Lower lobe of right lung (tissue), 2 donors: Measurements from ENCODE around the gene SLC33A1. TPM values are rescaled to one million over a fixed set of nuclear protein-coding genes. Genes with fewer than 3 reads are reported as not detected.
"Not testable (repeated sequence)": the region's sequence is repeated elsewhere in the genome, so short reads cannot be mapped to it uniquely, and the experiment has no call there.

ENCODE experiments used
- ATAC-seq, 2 donors: fragments of 200-7000 bp; cut with Tn5 transposase; one replicate each; pipeline ENCODE4 v1.9.1; 2020 to 2022; ENCODE audit warnings: mild to moderate bottlenecking in 2 of 2, moderate library complexity in 2 of 2
- DNase-seq: peaks from one replicate; pipeline ENCODE4 v3.0.0-alpha.2; 2020
- H3K27ac ChIP-seq: fragments of 200-600 bp; one replicate; pipeline ENCODE4 v1.8.0; 2022
- H3K27me3 ChIP-seq: fragments of 200-600 bp; one replicate; pipeline ENCODE4 v1.8.0; 2022; ENCODE audit warnings: low read depth
- H3K36me3 ChIP-seq: fragments of 200-600 bp; one replicate; pipeline ENCODE4 v1.8.0; 2022; ENCODE audit warnings: mild to moderate bottlenecking
- H3K4me1 ChIP-seq: fragments of 200-600 bp; one replicate; pipeline ENCODE4 v1.8.0; 2022
- H3K4me3 ChIP-seq: fragments of 200-600 bp; one replicate; pipeline ENCODE4 v1.8.0; 2022; ENCODE audit warnings: mild to moderate bottlenecking
- H3K9me3 ChIP-seq: fragments of 200-600 bp; one replicate; pipeline ENCODE4 v1.8.0; 2022
- intact Hi-C: fragments of 100-400 bp; cut with DNase I; formaldehyde crosslinking; loops from one replicate; pipeline ENCODE4 v1.11.0; 2022
- total RNA-seq: library from RNA; stranded (reverse); fragmentation: NEBNext Ultra II Directional; extraction: Animal tissue kit (Norgen Biotek cat#: 25700); gene quantifications from one replicate; pipeline ENCODE4 v1.2.1, GENCODE V29; 2021
- TF ChIP-seq, protein P1 (sequence below): fragments of 200-600 bp; IDR thresholded peaks from one replicate; pipeline ENCODE4 v1.8.0; 2022; ENCODE audit warnings: antibody characterized with exemption, mild to moderate bottlenecking
- donor health status: DM: no; HTN: yes; CAD: no; lungs with severe emphysema.

SLC33A1 gene
- total RNA-seq, 1 donor from 2014 or later, result 33.9 TPM

GRCh38 chr3:155843569-155843968 is 10.7 kb downstream of the SLC33A1 start:
- Histone ChIP-seq H3K4me3 (no peak overlapping the region), H3K4me1 (peaks cover 34% of the 10 kb centered on the region), H3K27ac (no peak overlapping the region), H3K9me3 (no peaks in the 10 kb centered on the region), H3K36me3 (peaks cover 17% of the 10 kb centered on the region), H3K27me3 (no peaks in the 10 kb centered on the region)
- DNase-seq (no peak), ATAC-seq (no peak)
- TF ChIP-seq, protein P1, sequence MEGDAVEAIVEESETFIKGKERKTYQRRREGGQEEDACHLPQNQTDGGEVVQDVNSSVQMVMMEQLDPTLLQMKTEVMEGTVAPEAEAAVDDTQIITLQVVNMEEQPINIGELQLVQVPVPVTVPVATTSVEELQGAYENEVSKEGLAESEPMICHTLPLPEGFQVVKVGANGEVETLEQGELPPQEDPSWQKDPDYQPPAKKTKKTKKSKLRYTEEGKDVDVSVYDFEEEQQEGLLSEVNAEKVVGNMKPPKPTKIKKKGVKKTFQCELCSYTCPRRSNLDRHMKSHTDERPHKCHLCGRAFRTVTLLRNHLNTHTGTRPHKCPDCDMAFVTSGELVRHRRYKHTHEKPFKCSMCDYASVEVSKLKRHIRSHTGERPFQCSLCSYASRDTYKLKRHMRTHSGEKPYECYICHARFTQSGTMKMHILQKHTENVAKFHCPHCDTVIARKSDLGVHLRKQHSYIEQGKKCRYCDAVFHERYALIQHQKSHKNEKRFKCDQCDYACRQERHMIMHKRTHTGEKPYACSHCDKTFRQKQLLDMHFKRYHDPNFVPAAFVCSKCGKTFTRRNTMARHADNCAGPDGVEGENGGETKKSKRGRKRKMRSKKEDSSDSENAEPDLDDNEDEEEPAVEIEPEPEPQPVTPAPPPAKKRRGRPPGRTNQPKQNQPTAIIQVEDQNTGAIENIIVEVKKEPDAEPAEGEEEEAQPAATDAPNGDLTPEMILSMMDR, result no peak
- intact Hi-C loops, result no loop called here

GRCh38 chr3:155835341-155836071 is 18.7 kb downstream of the SLC33A1 start:
- H3K36me3 ChIP-seq, result peaks cover 29% of the 10 kb centered on the region
- H3K9me3 ChIP-seq, result no peaks in the 10 kb centered on the region
- TF ChIP-seq, protein P1, result no peak
- intact Hi-C loops, result no loop called here
- ATAC-seq (no peak), DNase-seq (no peak)
- no peaks in the 10 kb centered on the region for H3K4me1 ChIP-seq
- no peak overlapping the region for H3K27ac ChIP-seq
- no peaks in the 10 kb centered on the region for H3K27me3 ChIP-seq
- H3K4me3 ChIP-seq, result no peak overlapping the region

DNA sequence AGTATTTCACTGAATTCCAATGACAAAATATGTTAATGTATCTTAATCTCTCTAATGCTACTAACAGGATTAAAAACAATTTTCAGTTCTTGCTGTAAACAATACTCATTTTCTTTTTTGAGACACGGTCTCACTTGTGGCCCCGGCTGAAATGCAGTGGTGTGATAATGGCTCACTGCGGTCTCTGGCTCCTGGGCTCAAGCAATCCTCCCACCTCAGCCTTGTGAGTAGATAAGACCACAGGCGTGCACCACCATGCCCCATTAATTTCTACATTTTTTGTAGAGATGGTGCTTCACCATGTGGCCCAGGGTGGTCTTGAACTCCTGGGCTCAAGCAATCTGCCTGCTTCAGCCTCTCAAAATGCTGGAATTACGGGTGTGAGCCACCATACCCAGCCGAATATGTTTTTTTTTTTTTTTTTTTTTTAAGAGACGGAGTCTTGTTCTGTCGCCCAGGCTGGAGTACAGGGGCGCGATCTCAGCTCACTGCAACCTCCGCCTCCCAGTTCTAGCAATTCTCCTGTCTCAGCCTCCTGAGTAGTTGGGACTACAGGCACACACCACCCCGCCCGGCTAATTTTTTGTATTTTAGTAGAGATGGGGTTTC is 25.6 kb downstream of the SLC33A1 start:
- H3K4me3 ChIP-seq, H3K9me3 ChIP-seq, ATAC-seq, H3K4me1 ChIP-seq, H3K27me3 ChIP-seq, DNase-seq, H3K27ac ChIP-seq, intact Hi-C loops: not testable (repeated sequence)
- H3K36me3 ChIP-seq, result peaks cover 56% of the 10 kb centered on the region

DNA sequence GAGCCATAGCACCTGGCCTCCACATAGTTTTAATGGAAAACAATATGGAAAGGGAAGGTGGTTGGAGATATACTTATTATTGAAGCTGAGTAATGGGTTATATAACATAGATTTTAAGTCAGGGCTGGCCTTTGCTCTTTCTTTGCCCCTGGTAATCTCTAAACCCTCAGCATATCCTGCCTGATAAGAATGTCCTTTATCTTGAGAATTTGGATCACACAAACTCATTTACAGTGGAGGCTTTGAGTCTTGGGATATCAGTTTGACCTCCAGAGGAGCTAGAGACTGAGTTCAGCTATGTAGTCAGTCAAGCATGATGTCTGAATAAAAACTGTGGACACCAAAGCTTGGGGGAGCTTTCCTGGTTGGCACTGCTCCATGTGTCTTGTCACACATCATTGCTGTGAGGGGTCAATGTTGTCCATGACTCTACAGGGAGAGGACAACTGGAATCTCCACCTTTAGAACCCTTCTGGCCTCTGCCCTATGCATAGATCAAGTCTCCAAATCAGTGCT is 39.1 kb downstream of the SLC33A1 start:
- TF ChIP-seq, protein P1, result no peak
- no peak overlapping the region for H3K27ac ChIP-seq
- DNase-seq (no peak), ATAC-seq (no peak)
- no peaks in the 10 kb centered on the region for H3K4me1 ChIP-seq
- H3K36me3 ChIP-seq, result no peaks in the 10 kb centered on the region
- H3K9me3 ChIP-seq, result no peaks in the 10 kb centered on the region
- no peaks in the 10 kb centered on the region for H3K27me3 ChIP-seq
- H3K4me3 ChIP-seq, result no peak overlapping the region
- intact Hi-C loops, result no loop called here

- H3K27me3 ChIP-seq, ATAC-seq, H3K27ac ChIP-seq, H3K4me3 ChIP-seq, DNase-seq, intact Hi-C loops, H3K9me3 ChIP-seq, H3K4me1 ChIP-seq, H3K36me3 ChIP-seq: not testable (repeated sequence)
These were observed 41.0 kb downstream of the SLC33A1 start for GRCh38 chr3:155813224-155813623.

- Histone ChIP-seq H3K9me3 (no peaks in the 10 kb centered on the region), H3K4me3 (no peak overlapping the region), H3K27me3 (no peaks in the 10 kb centered on the region), H3K36me3 (no peaks in the 10 kb centered on the region), H3K4me1 (peaks cover 6% of the 10 kb centered on the region), H3K27ac (no peak overlapping the region)
- ATAC-seq (no peak), DNase-seq (no peak)
- TF ChIP-seq, protein P1, result no peak
- intact Hi-C loops, result no loop called here
These were observed 45.0 kb downstream of the SLC33A1 start for GRCh38 chr3:155809181-155809580.
